GDM1 (cell line): ENCODE results near the gene AGBL1.

Experiments used
- DNase-seq: peaks from one replicate; lab custom pipeline; 2025; lab: John Stamatoyannopoulos, UW

The AGBL1 gene

DNA sequence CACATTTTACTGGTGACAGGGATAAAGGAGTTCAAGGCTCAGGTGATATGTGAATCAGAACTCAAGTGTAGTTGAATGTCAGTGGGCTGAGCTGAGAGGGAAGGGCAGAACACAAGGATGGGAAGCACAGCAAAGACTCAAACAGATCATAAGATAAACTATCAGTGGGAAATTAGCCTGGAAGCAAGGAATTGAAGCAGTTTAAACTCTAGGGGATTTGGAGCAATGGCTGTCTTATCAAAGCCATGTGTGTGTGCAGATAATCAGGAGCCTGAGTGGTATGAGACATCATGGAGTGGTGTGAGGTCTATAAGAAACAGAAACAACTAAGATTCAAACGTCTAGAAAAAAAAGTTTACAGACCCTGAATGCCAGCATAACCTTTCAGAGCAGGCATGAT is 634.6 kb downstream of the AGBL1 start:
- DNase-seq, result no peak

DNA sequence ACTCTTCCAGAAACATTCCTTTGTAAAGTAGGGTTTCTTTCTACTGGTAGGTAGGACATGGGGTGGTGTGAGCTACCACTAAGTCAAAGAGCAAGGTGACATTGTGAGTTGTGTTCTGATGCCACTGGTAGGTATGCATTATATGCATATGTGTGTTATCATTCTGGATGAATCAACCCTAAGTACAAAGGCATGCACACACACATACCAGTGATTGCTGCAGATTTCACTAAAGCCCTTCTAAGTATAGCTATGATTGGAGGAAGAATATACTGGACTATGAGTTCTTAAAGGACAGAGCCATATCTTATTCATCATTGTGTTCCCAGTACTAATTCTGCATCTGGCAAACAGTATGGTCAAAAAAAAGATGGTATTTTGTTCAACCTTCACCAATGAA is 646.0 kb downstream of the AGBL1 start:
- DNase-seq, result no peak

DNA sequence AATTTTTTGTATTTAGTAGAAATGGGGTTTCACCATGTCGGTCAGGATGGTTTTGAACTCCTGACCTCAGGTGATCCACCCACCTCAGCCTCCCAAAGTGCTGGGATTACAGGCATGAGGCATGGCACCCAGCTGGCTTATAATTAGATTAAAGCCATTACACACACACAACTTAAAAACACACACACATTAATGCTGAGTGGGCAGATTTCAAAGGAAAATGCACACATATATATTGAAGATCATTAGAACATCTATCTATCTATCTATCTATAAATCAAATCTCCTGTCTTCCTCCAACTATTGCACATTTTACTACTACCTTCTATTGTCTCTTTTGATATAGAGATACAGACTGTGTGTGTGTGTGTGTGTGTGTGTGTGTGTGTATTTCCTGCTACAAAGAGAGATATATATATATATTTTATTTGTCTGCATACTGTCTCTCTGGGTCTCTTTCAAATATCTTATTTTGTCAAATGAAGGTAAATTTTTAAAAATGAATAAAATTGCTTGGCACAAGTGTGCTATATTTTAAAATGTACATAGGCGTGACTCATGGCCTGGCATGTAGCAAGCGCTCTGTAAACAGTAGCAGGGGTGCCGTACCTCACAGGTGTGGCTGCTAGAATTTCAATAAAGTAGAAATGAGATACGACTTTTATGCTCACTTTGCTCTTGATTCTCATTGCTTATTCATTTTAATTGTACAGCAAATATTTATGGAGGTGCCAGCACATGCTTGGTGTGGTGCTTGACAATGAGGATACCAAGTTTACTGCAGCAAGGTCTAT is 655.8 kb downstream of the AGBL1 start:
- no peak for DNase-seq

DNA sequence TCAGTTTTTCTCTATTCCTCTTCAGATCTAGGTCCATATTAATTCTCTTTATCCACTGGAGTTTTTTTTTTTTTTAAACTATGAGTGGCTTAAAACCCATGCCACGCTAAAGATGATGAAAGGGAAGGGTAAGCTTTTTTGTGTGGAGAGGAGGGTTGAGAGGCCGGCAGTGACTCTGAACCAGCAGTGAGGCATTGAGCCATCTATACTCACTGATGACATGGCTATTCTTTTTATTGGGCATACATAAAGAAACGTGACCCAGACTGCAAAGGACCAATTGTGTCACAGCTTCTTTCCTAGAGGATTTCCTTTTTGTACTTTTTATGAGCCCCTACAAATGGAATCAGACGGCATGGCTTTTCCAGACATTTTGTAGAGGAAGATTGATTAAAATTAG is 662.2 kb downstream of the AGBL1 start:
- no peak for DNase-seq

DNA sequence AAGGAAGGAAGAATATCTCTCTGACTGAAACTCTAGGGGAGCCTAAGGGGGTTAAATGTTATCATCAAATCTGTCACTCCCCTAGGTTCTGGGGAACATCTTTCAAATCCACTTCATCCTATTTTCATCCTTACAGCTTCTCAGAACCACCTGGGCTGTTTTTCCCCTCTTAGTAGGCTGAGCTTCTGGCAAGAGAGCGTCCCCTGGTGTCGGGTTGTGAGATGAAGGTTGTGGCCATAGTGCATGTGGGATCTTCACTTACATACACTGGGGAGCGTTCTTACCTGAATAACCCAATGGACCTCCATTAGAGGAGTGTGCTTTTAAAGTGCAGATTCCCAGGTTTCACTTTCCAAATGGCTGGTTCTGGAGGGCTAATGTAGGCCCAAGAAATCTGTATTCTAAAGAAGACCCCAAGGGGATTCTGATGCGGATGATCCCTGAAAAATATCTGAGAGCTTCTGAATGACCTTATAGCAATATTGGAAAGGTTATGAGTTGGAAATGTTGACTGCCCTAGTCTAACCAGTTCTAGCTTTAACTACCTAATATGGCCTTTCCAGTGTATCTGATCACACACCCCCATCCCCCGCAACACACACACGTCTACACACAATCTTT is 663.7 kb downstream of the AGBL1 start:
- DNase-seq, result peak; percentile 22

DNA sequence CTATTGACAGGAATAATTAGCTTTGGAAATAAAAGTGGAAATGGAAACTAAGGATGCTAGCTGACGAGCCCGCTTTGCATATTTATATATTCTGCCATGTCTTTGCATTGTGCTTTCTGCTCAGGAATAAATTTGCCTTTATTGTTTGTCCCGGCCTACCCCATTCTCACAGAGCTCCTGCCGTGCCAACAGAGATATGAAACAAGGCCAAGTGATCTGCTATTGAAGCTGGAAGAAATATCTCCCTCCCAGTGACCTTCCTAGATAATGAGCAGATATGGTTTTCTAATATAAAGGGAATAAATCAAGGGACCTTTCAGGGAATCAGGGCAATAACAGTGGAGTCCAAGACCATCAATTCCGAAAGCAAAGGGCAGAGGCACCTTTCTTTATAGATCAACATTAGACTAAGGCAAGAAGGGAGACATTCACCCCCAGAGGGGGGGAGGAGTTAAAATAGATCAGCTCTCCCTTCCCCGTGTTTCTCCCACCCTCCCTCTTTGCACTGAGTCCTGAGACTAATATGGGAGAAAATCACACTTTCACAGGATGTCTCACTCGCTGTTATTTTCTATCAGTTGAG is 664.6 kb downstream of the AGBL1 start:
- no peak for DNase-seq

DNA sequence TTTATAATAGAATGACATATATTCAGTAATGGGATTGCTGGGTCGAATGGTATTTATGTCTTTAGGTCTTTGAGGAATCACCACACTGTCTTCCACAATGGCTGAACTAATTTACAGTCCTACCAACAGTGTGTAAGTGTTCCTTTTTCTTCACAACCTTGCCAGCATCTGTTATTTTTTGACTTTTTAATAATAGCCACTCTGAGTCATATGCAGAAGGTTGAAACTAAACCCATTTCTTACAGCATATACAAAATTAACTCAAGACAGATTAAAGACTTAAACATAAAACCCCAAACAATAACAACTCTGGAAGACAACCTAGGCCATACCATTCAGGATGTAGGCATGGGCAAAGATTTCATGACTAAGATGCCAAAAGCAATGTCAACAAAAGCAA is 671.4 kb downstream of the AGBL1 start:
- DNase-seq, result no peak

DNA sequence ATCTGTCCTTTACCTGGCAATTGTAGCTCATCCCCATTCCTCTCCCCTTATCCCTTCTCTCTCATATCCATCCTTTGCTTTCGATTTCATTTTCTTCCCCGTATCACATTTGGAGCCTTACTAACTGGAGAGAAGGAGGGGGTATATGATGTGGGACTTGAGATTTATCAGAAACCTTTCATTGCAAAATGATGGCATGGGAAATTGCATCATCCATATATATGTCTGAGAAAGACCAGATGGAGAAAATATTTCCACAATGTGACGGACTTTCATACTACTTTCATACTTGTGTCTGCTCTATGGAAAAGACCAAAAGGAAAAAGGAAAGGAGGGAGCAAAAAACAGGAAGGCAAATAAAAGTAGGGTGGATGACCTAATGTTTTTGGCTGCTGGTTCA is 675.2 kb downstream of the AGBL1 start:
- DNase-seq, result no peak

DNA sequence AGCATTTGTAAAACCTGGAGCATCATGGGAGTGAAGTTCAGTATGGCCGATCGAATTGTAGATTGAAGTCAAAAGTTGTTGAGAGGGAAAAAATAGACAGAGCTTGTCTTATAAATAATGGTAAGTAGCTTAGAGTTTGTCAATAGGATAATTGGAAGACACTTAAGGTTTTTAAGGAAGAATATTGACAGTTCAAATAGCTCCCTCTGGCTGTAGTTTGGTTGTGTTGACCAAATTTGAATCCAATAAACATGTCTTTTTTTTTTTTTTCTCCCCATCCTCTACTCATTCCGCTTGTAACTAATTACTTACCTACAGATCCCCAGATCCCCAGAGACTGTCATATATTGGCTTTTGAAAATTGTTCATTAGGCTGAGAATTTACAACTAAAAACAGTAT is 677.0 kb downstream of the AGBL1 start:
- DNase-seq, result no peak

DNA sequence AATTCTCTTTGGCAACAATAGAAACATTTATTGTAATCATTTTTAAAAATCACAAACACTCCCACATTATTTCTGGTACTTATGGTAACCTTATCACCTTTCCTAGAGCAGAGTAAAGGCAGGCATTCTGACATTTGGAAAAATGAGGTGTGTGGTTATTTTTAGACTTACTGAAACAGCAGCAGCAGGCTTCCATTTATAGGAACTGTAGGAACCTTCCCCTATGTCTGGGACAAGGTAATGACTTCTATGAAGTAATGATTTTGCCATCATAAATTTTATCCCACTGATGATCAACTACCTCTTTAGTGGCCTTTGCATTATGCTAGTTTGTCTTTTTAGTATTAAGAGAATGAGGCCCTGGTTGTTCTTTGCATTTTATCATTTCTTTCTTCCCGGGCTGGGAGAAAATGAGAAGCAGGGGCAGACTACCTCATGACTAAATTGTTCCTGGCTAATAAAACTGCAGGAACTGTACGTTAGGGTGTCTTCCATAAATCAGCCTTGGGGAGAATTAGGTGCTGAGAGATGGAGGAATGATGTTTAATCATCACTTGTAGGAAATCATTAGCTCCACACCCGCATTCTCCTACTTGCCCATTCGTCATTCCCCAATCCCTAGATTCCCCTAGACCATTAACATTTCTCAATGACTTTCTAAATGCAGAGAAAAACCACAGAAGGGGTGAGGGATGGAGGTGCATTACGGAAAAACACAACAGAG is 680.3 kb downstream of the AGBL1 start:
- no peak for DNase-seq

DNA sequence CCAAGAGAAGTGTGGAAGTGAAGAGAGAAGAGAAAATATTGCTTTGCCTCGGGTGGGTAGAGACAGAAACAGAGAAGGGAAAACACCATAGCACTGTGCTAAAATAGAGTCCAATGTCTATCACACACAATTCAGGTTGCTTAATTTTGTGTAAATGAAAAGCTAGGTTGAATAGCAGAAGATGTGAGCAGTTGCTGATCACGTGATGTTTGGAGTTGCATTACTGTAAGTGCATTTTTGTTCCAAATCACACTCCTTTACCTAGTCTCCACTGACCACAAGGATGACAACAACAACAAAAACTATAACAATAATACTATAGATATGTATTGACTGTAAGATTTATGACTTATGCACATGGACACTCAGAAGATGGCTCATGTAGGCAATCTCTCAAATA is 683.2 kb downstream of the AGBL1 start:
- no peak for DNase-seq

DNA sequence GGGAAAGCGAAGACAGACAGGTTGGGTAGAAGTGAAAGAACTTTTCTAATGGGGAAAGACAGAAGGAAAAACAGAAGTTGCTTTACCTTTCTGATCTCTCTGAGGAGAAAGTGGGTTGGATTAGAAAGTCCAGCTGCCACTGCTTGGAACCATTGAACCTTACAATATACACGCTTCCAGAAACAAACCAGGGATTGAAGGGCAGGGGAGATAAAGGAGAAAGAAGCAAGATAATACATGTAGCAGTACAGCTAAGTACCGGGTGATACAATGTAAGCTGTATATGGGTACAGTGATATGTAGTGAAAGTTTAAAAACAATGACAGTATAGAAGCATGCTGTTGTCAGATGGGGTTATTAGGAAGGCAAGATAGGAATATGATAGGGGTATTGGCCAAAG is 684.4 kb downstream of the AGBL1 start:
- no peak for DNase-seq

DNA sequence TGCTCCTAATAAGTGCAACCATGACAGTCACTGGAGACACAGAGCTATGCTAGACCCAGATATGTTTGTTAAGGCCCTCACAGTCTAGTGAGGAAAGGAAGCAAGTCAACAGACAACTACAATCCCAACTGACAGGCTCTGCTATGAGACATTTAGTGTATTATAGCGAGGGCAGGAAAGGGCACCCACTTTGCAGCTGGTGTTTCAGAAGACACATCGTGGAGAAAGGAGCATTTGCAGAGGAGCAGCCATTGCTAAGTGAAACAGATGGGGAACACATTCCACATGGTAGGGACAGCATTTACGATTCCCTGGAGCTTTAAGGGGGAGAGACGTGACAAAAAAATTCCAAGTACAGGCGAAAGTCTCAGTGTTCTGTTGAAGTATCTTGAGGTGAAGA is 685.6 kb downstream of the AGBL1 start:
- no peak for DNase-seq

DNA sequence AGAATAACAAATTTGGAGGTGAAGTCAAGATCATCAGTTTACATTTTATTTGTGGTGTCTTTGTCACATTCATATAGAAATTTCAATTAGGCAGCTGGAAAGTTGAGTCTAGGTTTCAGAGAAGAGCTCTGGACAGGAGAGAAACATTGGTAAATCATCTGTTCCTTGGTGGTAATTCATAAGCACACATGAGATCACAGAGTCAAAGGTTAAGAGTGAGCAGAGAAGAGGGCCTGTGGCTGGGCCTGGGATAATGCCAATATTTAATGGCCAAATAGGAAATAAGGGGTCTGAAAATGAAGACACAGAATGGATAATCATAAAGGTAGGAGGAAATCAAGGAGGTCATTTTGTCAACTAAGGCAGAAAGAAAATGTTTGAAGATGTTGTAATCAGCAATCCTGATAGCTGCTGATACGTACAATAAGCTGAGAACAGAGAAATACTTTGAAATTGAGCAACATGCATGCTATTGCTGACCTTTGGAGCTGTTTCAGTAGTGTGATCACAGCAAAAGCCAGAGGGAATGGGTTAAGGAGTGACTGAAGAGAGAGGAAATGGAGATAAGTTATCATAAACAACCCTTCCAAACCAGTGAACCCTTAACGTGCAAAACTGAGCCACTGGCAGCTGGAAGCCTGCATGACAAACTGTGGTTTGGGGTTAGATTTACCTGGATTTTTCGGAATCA is 692.8 kb downstream of the AGBL1 start:
- DNase-seq, result no peak

DNA sequence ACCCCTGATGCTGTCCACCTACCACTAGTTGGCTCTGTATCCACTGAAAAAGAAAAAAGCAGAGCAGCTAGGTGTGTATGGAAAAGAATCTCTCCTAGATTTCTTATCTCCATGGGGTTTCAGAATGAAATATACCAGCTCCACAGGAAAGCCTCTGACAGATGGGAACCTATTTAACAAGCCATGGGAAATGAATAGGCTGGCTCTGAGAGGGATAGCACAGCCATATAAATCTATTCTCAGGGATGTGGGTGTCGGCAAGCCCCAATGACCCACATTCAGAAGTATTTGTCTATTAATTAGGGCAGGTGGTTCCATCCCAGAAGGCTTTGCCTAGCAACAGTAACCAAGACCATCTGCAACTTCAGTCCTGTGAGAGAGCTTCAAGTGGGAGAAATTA is 694.1 kb downstream of the AGBL1 start:
- no peak for DNase-seq

DNA sequence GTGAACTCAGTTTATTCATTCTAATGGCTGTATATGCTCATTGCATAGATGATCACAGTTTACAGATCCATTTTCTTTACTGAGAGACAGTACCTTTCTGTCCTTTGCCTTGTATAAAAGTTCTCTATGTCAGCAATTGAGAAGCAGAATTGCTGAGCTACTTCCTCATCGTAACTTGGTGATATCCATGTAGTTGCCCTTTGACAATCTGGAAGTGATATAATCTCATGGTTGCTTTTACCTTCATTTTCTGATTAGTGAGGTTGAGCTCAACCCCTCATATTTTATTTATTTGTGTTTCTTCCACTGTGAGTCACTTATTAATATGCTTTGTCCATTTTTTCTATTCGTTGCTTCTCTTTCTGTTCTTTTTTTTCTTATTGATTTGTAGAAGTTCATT is 696.5 kb downstream of the AGBL1 start:
- no peak for DNase-seq

DNA sequence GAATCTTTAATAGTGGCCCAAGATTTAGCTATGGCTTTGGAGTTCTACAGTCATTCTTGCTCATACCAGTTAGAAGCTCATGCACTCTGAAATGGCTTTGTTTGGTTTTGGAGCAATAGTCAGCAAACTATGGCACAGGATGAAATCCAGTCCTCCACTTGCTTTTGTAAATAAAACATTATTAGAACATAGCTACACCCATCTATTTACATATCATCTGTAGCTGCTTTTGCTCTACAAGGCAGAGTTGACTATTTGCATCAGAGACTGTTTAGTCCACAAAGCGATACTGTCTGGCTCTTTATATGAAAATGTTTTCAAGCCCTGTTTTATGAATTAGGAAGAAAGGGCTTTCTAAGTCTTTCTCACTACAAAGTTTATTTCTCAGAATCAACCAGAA is 716.9 kb downstream of the AGBL1 start:
- no peak for DNase-seq

DNA sequence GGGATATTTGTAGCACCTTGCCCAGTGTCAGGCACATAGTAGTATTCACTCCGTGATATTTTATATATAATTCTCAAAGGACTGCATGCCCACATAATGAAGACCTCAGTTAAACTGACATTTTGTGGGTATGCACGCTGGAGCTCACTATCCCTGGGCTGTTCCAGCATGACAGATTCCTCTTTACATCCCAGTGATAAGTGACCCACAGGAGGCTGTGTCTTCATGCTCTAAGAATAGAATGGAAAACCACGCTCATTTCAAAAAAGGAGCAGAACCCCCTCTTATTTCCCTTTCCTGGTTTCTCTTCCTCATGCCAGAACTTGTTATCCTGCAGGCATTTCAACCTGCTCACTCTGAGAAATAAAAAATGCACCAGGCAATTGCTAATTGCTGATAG is 717.5 kb downstream of the AGBL1 start:
- no peak for DNase-seq

DNA sequence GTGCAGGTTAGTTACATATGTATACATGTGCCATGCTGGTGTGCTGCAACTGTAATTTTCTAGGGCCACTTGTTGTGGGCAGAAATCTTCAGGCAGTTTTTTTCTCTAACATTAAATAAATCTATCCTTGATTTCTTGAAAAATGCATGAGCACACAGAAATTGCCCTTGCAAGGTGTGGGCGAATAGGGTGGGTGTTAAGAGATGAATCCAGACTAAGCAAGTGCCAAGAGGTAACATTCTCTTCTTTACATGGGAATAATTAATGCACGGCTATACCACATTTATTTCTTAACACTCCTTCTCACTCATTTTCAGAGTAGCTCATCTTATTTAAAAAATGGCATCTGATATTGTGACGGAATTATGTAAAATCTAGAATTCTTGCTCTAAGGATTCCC is 719.6 kb downstream of the AGBL1 start:
- DNase-seq, result no peak

DNA sequence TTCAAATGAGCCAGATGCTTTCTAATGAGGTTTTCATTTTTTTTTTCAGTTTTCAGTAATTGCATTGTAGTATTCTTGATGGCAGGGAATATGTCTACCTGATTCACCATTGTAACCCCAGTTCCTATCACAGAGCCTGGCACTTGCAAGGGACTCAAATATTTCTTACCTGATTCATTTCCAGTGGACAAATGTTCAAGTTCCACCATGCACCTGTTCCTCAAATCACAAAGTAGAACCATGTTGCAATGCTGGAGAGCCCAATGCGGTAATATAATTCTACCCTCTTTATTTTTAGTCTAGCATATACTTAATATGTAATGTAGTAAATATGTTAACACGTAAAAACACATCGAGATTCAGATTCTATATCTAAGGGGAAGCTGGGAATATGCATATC is 722.6 kb downstream of the AGBL1 start:
- no peak for DNase-seq

DNA sequence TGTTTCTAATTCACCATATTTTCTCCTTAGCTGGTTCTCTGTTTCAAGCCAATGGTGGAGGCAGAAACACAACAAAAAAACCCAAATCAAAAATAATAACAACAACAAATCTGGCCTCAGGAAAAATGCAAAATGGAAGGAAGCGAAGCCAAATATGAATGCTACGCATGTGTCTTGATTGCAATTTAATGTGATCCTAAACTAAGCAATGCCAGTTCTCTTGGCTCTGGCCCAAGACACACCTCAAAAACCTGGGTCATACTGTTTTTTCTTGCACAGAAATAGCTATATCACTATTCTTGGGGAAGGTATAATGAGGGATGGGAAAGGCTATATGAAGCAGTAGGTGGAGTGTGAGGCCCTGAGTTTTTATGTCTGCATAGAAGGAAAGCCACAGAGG is 724.7 kb downstream of the AGBL1 start:
- DNase-seq, result no peak

DNA sequence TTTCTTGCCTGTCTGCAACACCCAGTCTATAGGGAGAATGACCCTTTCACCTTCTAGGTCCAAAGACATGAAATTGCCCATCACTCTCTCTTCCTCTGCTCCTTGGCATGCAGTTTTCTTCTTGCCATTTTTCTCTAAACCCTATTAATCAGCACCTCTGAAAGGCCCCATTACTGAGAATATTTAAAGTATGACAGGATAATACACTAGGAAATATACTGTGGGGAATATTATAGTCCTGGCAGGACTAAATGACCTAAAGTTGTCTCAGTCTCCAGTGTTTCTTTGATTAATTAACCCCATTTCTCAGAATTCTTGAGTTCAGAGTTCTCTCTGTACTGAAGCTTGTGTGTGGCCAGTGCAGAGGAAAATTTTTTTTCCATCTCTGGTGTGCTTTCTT is 730.7 kb downstream of the AGBL1 start:
- no peak for DNase-seq
